Stimulated activated CD8-positive, alpha-beta memory T cell treated with anti-CD3 and anti-CD28 coated beads, Interleukin-12 subunit alpha, Interleukin-12 subunit beta, amount 100 ng/mL, for 1 hour (primary cell): Measurements from ENCODE around the gene PKP3.

ENCODE experiments used
- DNase-seq: peaks from one replicate; pipeline ENCODE4 v3.0.0-alpha.2; 2020; ENCODE audit warnings: low read depth

PKP3 gene

DNA sequence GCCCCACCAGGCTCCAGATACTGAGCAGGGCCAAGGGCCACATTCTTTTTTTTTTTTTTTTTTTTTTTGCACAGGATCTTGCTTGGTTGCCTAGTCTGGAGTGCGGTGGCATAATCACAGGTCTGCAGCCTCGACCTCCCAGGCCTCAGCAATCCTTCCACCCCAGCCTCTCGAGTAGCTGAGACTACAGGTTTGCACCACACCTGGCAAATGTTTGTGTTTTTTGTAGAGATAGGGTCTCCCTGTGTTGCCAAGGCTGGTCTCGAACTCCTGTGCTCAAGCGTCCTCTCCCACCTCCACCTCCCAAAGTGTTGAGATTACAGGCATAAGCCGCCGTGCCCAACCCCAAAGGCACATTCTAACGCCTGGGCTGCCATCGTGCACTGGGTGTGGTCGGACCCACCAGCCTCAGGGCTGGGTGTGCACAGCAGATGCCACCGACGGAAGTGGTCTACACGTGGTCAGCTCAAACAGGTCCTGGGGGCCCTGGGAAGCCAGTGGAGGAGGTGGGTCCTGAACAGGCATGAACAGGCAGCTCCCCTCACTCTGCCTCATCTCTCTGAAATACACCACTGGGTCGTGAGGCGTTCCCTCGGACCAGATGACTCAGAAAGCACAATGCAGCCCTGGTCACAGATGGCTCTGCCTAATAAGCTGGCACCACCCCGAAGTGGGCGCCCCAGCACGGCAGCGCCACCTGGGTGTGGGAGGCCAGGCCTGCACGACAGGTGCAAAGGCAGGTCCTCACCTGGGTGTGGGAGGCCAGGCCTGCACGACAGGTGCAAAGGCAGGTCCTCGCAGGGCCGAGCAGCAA lies 29.9 kb upstream of the PKP3 start:
- DNase-seq = peak; percentile 48

DNA sequence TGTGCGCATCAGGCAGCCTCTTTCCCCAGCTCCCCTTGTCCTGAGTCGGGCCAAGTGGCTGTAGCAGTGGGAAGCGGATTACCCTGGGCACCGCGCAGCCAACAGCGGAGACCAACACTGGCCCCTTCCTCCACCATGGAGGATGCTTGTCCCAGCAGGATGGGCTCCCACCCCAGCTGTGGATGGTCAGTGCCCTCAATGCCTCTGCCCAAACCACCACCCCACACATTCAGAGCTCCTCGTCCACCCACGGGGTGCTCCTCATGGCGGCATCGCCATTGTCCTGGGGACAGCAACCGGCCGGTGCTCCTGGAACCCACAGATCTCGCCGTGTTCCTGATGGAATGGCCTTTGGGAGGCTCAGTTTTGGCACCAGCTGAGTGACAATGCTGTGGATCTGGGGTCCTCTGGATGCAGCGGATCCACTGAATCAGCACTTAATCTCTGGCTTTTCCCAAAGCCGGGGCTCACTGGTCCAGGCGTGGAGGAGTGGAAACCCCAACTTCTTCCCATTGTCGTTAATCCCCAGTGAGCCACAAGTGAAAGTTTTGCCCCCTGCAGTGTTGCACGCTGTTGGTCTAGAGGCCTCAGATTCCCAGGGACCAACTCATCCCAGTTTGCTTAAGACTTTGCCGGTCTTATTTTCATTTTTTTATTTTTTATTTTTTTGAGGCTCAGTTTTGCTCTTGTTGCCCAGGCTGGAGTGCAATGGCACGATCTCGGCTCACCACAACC lies 28.9 kb upstream of the PKP3 start:
- DNase-seq = no peak

DNA sequence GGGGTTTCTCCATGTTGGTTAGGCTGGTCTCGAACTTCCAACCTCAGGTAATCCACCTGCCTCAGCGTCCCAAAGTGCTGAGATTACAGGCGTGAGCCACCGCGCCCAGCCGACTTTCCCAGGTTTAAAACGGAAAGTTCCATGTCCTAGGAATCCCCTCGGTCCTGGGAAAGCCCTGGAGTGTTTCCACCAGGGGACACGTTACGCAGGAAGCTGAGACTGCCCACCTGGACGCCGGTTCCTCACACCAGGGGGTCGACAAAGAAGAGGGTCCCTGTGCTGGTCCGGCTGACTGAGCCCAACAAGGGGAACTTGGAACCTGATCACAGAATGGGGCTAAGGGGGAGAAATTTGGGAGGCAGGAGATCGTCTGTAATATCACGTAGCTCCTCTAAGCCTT lies 28.2 kb upstream of the PKP3 start:
- no peak for DNase-seq

DNA sequence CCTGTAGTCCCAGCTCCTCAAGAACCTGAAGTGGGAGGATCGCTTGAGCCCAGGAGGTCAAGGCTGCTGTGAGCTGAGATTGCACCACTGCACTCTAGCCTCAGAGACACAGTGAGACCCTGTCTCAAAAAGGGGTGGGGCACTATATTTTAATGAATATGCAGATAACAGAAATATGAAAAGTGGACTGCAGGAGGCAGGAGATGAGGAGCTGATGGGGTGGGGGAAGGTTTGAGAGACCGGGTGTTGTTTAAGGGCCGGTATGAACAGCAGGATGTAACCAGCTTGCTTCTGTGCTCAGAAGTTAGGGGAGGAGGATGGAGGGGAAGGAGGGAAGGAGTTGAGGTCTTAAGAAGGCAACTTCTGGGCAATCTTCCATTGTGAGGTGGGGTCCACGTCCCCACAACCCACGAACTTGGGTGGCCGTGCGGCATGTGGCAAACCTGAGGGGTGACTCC lies 26.0 kb upstream of the PKP3 start:
- DNase-seq = no peak

DNA sequence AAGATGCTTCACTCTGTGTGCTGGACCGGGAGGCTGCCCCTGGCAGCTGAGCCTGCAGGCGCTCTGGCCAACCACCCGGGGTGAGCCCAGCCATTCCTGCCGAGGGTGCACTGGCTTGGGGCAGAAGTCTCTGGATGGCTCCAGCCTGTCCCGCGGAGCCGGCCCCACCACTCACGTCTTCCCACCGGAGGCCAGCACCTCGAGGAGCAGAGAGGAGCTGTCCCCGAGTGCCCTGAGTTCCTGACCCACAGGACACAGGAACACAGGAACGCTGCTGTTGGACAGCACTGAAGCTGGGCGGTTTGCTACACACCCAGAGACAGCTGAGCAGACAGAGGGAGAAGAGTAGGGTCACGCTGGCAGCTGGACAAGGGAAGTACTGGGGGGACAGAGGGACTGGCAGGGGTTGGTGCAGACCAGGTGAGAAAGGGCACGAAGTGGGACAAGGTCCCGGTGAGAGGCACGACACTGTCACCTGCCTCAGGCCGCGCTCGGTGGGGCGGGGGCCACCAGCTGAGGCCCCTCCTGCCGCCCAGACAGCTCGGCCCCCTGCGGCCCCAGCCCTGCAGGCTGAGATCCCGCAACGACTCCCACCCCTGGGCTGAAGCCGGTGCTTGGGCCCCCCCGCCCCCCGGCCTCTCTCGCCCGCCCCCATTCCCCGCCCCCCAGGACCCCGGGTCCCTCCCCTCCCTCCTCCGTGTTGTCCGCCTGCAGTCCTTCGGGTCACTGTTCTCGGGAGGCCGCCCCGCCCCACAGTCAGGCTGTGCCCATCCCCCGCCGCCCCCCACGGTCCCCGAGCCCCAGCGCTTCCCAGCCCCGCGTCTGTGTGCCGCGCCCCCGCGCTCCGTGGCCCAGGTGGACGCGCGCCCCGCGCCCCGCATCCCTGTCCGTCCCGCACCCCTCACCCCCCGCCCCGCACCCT lies 25.3 kb upstream of the PKP3 start:
- no peak for DNase-seq

DNA sequence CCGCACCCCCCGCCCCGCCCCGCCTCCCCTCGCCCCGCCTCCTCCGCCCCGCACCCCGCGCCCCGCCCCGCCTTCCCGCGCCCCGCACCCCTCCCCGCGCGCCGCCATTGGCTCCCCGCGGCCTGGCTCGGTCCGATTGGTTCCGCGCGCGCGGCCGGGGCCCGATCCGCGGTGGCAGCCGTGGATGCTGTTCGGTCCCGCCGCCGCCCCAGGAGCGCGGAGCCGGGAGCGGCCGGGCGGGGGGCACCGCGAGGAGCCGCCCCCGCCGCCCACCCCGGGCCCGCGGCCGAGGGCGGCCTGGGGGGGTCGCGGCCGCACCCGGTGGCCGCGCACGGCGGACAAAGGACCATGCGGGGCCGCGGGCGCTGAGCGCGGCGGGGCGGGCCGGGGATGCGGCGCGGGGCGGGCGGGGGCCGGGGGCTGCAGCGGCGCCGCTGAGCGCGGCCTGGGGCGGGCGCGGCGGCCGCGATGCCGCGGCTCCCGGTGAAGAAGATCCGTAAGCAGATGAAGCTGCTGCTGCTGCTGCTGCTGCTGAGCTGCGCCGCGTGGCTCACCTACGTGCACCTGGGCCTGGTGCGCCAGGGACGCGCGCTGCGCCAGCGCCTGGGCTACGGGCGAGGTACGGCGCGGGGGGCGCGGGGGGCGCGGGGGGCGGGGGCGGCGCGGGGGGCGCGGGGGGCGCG lies 24.5 kb upstream of the PKP3 start, which contains the start of gene B4GALNT4:
Gene B4GALNT4 (plus strand): TSS at position 164 of the 683 bp plus-strand sequence. CDS start 305 bp downstream, at position 469.
- DNase-seq = no peak

DNA sequence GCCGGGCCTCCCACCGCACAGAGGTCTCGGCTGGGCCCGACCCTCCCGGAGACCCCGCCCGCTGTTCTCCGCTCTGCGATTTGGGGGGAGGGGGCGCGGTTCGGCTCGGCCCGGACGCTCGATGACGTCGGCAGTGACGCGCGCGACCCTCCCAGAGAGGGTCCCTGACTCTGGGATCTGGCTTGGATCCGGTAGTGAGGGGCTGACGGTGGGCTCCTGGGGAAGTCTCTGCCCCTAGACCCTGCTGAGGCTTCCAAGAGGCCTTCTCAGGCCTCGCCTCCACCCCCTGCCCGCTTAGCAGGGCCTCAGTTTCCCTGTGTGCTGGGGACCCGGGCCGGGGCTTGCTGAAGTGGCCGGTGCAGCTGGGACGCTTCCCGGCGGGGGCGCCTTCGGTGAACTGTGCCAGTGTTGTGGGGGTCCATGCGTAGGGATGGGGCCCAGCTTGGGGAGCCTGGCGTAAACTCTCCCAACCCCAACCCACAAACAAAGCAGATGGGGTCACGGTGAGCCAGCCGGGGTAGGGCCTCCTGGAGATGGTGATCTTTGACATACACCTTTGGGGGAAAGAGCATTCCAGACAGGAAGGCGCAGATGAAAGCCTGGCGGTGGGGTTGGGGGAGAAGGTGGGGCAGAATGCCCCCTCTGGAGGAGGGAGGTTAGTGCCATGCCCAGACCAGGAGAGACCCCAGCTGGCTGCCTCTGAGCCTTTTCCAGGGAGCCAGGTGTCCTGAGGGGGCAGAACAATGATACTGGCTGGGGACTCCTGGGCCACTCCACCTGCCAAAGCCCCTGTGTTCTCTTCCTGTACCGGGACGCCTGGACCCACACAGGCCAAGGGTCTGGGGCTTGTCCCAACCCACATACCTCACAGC lies 23.7 kb upstream of the PKP3 start:
- no peak for DNase-seq

DNA sequence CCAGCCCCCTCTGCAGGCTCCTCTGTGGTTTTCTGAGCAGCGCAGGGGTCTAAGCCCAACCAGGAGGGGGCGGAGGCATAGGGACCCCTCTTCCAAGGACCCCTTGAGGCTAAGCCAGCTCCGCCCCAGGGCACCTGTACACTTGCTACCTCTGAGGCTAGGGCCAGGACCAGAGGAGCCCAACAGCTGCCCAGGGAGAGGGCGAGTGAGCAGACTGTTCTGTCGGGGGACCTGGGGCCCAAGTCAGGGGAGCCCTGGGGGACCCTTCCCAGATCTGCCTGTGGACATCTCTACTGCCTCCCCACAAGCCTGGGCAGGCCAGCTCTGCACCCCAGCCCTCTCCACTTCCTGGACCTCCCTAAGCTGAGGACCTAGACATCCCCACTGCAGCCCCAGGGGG lies 23.0 kb upstream of the PKP3 start:
- no peak for DNase-seq

DNA sequence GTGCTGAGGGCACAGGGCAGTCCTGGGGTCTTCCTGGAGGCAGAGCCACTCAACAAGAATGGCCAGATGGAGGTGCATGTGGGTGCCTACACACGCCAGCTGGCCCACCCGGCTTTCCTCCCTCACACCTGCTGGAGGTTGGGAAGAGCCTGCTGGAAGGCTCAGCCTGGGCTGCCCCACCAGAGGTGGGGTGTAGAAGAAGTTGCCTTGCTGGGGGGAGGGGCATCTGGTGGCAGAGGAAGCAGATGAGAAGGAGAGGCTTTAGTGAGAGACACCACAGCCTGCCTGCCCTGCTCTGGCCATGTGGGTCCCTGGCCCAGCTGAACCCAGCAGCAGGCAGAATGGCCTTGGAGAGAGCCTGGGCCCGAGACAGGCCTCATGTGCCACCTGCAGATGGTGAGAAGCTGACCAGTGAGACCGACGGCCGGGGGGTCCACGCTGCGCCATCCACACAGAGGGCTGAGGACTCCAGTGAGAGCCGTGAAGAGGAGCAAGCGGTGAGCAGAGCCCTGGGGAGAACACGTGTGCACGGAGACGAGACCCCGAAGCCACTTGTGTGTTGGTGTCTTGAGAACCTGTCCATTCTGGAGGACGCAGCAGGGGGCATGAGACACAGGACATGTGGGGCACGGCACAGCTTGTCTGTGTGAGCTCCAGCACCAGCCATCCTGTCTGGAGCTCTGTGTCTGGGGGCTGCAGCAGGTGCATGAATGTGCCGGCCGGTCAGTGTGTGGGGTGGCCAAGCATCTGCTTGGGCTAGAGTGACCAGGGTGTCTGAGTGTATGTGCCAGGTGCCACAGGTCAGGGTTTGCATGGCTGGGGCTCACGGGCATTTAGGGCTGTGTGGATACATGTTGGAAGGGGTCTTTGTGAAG lies 22.1 kb upstream of the PKP3 start:
- DNase-seq = no peak

DNA sequence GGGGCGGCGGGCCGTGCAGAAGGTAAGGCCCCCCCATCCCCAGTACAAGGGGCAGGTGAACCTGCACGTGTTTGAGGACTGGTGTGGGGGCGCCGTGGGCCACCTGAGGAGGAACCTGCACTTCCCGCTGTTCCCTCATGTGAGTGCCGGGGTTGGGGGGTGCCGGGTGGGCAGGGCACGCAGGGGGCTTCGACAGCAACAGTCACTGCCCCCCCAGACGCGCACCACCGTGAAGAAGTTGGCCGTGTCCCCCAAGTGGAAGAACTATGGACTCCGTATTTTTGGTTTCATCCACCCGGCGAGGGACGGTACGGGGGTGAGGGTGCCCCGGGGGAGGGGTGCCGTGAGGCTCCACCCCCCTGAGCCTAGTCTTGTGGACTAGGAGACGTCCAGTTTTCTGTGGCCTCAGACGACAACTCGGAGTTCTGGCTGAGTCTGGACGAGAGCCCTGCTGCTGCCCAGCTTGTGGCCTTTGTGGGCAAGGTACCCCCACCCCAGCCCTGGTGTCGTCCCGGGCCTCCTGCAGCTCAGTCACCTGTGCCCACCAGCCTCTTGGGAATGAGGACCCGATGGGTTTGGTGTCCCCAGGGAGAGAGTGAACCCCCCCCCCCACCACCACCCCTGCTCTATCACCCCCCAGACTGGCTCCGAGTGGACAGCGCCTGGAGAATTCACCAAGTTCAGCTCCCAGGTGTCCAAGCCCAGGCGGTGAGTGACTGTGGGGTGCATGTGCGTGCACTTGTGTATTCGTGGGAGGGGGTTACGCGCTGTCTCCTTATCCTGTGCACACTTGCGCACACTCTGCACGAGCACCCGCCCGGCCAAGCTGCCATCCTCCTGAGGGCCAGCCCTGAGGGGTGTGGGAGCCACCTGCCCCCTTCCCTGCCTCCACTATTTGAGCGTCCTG lies 20.9 kb upstream of the PKP3 start:
- no peak for DNase-seq

DNA sequence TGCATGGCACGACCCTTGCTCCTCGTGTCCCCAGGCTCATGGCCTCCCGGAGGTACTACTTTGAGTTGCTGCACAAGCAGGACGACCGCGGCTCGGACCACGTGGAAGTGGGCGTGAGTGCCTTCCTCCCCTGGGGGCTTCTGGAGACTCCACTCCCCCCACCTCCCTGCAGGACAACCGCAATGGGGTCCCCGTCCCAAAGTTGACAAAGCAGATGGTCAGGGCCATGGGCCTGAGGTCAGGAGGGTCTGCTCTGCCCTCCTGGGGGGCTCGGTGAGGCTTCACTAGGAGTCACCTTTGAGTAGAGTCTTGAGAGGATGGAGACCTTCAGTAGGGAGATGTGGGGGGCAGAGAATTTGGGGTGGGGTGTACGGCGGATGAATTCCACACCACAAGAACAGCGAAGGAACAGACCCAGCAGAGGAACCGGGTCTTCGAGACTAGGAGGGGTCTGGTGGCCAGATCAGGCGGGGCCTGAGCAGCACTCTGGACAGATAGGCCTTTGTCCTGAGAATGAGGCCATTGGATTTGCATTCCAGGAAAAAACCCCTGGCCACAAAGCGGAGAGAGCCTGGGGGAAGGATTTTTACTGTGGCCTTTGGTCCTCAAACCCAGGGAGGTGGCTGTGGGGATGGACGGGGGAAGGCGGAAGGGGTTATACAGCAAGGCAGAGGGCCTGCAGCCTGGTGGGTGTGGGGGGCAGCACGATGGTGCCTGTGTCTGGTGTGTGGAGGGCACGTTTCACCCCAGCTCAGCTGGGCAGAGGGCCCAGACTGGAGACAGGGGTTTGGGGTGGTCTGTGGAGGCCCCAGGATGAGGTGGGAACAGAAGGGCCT lies 20.1 kb upstream of the PKP3 start:
- DNase-seq = no peak

DNA sequence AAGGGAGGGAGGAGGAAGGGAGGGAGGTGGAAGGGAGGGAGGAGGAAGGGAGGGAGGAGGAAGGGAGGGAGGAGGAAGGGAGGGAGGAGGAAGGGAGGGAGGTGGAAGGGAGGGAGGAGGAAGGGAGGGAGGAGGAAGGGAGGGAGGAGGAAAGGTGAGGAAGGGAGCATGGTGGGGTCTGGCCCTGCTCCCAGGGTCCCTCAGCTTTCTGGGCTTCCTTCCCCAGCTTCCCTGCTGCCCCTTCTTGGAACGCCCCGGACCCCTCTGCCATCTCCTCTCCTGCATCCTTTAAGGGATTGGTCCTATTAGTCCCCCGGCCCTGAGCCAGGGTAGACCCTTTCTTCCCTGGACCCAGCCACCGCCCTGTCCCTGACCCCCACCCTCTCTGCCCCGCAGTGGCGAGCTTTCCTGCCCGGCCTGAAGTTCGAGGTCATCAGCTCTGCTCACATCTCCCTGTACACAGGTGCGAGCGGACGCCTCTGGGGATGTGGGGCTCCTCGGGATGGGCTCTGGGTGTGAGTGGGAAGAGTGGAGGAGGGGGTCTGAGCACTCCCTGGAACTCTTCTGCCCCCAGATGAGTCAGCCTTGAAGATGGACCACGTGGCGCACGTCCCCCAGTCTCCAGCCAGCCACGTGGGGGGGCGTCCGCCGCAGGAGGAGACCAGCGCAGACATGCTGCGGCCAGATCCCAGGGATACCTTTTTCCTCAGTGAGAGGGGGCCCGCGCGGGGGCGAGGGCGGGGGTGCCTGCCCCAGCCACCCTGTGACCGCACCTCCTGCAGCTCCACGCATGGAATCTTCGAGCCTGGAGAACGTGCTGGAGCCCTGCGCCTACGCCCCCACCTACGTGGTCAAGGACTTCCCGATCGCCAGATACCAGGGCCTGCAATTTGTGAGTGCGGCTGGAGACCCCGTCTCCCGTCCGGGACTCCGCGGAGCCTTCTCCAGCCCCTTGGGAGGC lies 18.7 kb upstream of the PKP3 start:
- no peak for DNase-seq

DNA sequence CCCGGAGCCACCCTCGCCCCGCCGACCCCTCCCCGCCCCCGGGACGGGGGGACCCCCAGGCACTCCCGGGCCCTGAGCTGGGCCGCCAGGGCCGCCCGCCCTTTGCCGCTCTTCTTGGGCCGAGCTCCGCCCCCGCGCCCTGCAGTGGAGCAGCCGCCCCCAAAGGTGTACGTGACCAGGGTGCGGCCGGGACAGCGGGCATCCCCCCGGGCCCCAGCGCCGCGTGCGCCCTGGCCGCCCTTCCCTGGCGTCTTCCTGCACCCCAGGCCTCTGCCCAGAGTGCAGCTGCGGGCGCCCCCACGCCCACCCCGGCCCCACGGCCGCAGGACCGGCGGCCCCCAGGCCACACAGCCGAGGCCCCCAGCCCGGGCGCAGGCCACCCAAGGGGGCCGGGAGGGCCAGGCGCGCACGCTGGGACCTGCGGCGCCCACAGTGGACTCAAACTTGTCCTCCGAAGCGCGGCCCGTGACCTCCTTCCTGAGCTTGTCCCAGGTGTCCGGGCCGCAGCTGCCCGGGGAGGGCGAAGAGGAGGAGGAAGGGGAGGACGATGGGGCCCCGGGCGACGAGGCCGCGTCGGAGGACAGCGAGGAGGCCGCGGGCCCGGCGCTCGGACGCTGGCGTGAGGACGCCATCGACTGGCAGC lies 17.4 kb upstream of the PKP3 start:
- DNase-seq = no peak

DNA sequence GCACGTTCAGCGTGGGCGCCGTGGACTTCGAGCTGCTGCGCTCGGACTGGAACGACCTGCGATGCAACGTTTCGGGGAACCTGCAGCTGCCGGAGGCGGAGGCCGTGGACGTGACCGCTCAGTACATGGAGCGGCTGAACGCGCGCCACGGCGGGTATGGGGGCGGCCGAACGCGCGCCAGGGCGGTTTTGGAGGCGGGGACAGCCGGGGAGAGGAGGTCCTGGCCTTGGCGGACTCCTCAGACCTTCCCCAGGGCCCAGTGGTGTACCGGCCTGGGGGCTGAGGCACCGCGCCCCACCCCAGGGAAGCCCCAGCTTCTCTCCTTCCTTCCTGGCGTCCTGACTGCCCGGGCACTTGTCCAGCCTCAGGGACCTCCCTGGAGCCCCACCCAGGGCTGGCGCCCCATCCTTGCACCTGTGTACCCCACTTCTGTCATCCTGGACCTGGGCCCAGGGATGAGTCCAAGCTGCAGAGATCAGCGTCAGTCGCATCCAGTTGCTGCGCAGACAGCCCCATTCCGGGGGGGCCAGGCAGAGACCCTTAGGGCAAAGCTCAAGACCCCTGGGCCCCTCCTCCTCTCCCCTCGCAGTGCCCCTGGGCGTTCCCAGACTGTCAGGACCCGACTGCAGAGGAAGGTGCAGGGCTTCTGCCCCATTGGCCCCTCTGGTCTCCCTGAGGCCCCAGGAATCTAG lies 16.7 kb upstream of the PKP3 start:
- no peak for DNase-seq

DNA sequence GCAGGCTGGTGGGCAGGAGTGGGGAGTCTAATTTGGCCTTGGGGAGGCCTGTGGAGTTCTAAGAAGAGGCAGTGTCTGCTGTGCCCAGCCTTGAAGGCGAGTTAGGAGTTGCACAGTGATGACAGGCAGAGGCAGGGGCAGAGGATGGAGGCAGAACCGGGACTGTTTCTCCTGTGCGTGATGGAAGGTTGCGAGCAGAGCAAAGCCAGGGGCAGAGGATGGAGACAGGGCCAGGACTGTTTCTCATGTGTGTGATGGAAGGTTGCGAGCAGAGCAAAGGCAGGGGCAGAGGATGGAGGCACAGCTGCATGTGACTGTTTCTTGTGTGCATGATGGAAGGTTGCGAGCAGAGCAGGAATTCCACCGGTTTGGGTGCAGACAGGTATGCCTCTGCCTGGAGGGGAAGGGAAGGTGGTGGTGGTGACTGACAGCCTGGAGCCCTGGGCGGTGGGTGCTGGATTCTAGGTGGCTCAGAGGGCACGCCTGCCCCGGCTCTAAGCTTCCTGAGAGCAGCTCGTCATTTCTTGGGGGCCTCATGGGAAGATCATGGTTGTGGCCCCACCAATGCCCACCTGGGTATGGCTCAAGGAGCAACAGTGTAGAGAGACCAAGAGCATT lies 16.0 kb upstream of the PKP3 start:
- no peak for DNase-seq
